CD4-positive, alpha-beta memory T cell (primary cell): Measurements from ENCODE around the gene ZFP69. TPM values are rescaled to one million over a fixed set of nuclear protein-coding genes. Genes with fewer than 3 reads are reported as not detected.

ENCODE experiments used
- CTCF ChIA-PET: fragments of 350-600 bp; sonication (Branson Sonifier 250); formaldehyde crosslinking; loops from one replicate; lab custom pipeline; 2021; ENCODE audit warnings: inconsistent platforms; ENCODE audit not compliant: partially characterized antibody; lab: Charles Lee
- POLR2A ChIA-PET: fragments of 350-600 bp; sonication (Branson Sonifier 250); formaldehyde crosslinking; loops from one replicate; lab custom pipeline; 2021; ENCODE audit not compliant: partially characterized antibody; lab: Charles Lee
- DNase-seq, 5 donors: peaks; one replicate each; pipeline versions ENCODE4 v3.0.0 to v3.0.0-alpha.2; 2020 to 2022; ENCODE audit warnings: mixed read lengths in 1 of 5
- H3K27ac ChIP-seq: one replicate; pipeline ENCODE4 v1.7.0; 2013; ENCODE audit warnings: low read depth, low read length
- H3K27me3 ChIP-seq: 2 replicates; pipeline ENCODE4 v1.7.0; 2013; ENCODE audit warnings: mild to moderate bottlenecking, low read length, moderate library complexity; ENCODE audit not compliant: insufficient read depth
- H3K36me3 ChIP-seq: 2 replicates; pipeline ENCODE4 v1.7.0; 2013; ENCODE audit warnings: mild to moderate bottlenecking, low read length, moderate library complexity; ENCODE audit not compliant: insufficient read depth
- H3K4me1 ChIP-seq: 2 replicates; pipeline ENCODE4 v1.7.0; 2013; ENCODE audit warnings: mild to moderate bottlenecking, low read length, moderate library complexity; ENCODE audit not compliant: insufficient read depth
- H3K4me3 ChIP-seq, 2 donors: one replicate each; pipeline ENCODE4 v1.7.0; 2013; ENCODE audit warnings: low read length in 2 of 2, mild to moderate bottlenecking in 1 of 2
- H3K9me3 ChIP-seq, 2 donors: one replicate each; pipeline ENCODE4 v1.7.0; 2013; ENCODE audit warnings: low read length in 2 of 2, control low read depth in 1 of 2; ENCODE audit not compliant: control insufficient read depth in 1 of 2
- H3K27ac Mint-ChIP-seq, 7 donors: one replicate each; pipeline ENCODE4 v1.8.0; 2020 to 2021; ENCODE audit warnings: mixed read lengths in 7 of 7, mild to moderate bottlenecking in 6 of 7, inconsistent platforms in 3 of 7, moderate library complexity in 3 of 7
- H3K27me3 Mint-ChIP-seq, 2 donors: one replicate each; pipeline ENCODE4 v1.8.0; 2020 to 2021; ENCODE audit warnings: mixed read lengths in 2 of 2
- H3K36me3 Mint-ChIP-seq, 2 donors: one replicate each; pipeline ENCODE4 v1.8.0; 2020 to 2021; ENCODE audit warnings: mixed read lengths in 2 of 2, inconsistent platforms in 1 of 2, mild to moderate bottlenecking in 1 of 2
- H3K4me1 Mint-ChIP-seq, 4 donors: one replicate each; pipeline ENCODE4 v1.8.0; 2020 to 2021; ENCODE audit warnings: mixed read lengths in 4 of 4, mild to moderate bottlenecking in 1 of 4
- H3K4me3 Mint-ChIP-seq, 8 donors: one replicate each; pipeline ENCODE4 v1.8.0; 2020 to 2021; ENCODE audit warnings: mixed read lengths in 8 of 8, mild to moderate bottlenecking in 7 of 8, moderate library complexity in 6 of 8, inconsistent platforms in 3 of 8
- H3K9me3 Mint-ChIP-seq, 8 donors: one replicate each; pipeline ENCODE4 v1.8.0; 2020 to 2021; ENCODE audit warnings: mixed read lengths in 8 of 8, mild to moderate bottlenecking in 5 of 8, inconsistent platforms in 3 of 8, moderate library complexity in 1 of 8
- intact Hi-C: fragments of 100-400 bp; cut with micrococcal nuclease; formaldehyde crosslinking; loops from one replicate; pipeline ENCODE4 v1.15.1; 2023
- polyA plus RNA-seq, 2 donors: library from polyadenylated mRNA; unstranded; fragments of 300-500 nt; fragmentation: Illumina TruSeq; gene quantifications; one replicate each; pipeline ENCODE4 v1.2.3, GENCODE V29; 2021
- total RNA-seq, 2 experiments: library from RNA; stranded (reverse); gene quantifications; one replicate each; pipeline ENCODE4 v1.2.3, GENCODE V29; 2021

Gene ZFP69
- total and polyA plus RNA-seq, 4 experiments from 2014 or later: 3.3 to 6.1 (median 4.0) TPM

DNA sequence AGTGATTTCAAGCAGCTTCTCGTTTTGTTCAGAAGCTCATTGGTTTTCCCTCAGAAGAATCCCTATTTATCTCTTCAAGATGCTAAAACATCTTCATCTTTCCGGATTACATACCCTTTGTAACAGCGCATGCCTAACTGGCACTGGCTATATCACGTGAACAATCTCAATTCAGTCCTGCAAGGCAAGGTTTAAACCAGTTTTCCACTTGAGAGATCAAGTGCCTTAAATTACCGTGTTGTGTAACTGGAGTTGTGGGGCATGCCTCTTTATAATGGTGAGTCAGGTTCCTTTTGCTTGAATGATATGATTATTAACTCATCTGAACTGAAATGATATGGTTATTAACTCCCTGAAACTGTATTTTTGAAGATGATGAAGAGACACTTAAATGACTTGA lies 37.8 kb upstream of the ZFP69 start:
- H3K9me3 Mint-ChIP-seq: peaks cover 0 to 2% (median 0%) of the 10 kb centered on the region in 8 donors
- DNase-seq: no peak
- peaks cover 1 to 4% of the 10 kb centered on the region in 2 donors for H3K36me3 Mint-ChIP-seq
- no peak overlapping the region for H3K27ac ChIP-seq
- no peaks in the 10 kb centered on the region for H3K27me3 ChIP-seq
- no peak overlapping the region for H3K4me3 ChIP-seq
- H3K27ac Mint-ChIP-seq: no peak overlapping the region
- no peaks in the 10 kb centered on the region for H3K9me3 ChIP-seq
- intact Hi-C loops: no loop called here
- no peaks in the 10 kb centered on the region for H3K36me3 ChIP-seq
- H3K27me3 Mint-ChIP-seq: no peaks in the 10 kb centered on the region
- no peak overlapping the region for H3K4me3 Mint-ChIP-seq
- POLR2A ChIA-PET: interaction anchor here (0.6 kb wide), 1 partner anchor 211 kb away, joined by 4 read pairs; no protein-coding TSS in a partner anchor
- H3K4me1 ChIP-seq: no peaks in the 10 kb centered on the region
- peaks cover 0 to 3% (median under 1%) of the 10 kb centered on the region in 4 donors for H3K4me1 Mint-ChIP-seq
- CTCF ChIA-PET: interaction anchor here (0.5 to 6.2 kb wide), 16 partner anchors 14 to 435 kb away, joined by 3 to 49 read pairs (median 6); no protein-coding TSS in a partner anchor

DNA sequence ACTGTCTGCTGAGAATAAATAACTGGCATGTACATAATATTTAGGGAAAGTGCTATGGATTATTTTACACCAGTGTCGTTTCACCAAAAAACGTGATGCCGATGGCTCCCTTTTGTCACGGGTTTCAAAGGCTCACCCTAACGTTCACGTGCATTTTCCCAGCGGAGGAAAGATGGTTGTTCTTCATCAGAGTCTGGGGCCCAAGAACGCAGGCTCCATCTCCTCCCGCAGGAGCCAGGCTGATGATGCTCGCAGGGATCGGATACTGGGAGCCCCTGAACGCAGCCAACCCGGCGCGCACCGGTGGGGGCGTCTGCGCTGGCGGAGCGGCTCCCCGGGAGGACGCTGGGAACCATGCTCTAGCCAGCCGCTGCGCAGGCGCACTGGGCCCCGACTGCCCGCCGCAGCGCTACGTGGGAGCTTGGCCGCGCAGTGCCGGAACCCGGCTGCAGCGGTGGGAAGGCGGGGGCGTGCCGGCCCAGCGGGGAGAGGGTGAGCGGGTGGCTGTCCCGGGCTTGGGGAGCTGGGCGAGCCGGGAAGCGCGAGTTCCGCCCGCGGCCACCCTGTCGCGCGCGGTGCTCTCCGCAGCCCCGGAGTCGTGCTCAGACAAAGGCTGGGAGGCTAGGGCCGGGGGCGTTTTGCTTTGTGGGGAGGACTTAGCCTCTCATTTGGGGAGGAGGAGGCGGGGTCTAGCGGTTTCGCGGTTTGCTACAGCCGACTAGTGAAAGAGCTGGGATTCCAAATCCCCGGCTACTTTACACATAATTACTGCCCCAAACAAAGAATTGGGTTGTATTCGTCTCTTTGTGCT lies 27.2 kb upstream of the ZFP69 start, which contains the start of gene ZFP69B:
Gene ZFP69B, plus strand, starts transcription at position 793 of the 811 bp plus-strand sequence. CDS start 486 bp downstream, outside the sequence.
- Histone ChIP-seq H3K4me3 (peak within 1 kb of the TSS; percentile 75 to 82), H3K9me3 (peaks cover 0 to 10% of the 10 kb centered on the region in 2 donors), H3K36me3 (no peaks in the 10 kb centered on the region), H3K27ac (peak within 1 kb of the TSS; percentile 55), H3K27me3 (no peaks in the 10 kb centered on the region), H3K4me1 (peaks cover 18% of the 10 kb centered on the region)
- DNase-seq: peak; percentile 81 to 86 (median 82)
- no peaks in the 10 kb centered on the region for H3K27me3 Mint-ChIP-seq
- H3K36me3 Mint-ChIP-seq: peaks cover 35 to 40% of the 10 kb centered on the region in 2 donors
- peaks cover 18 to 25% (median 21%) of the 10 kb centered on the region in 4 donors for H3K4me1 Mint-ChIP-seq
- H3K9me3 Mint-ChIP-seq: peaks cover 2 to 51% (median 37%) of the 10 kb centered on the region in 8 donors
- CTCF ChIA-PET: interaction anchor here (0.7 to 2.4 kb wide), 7 partner anchors 10 to 306 kb away, joined by 3 to 7 read pairs (median 6); partner anchors contain the start of gene ZNF684
- H3K4me3 Mint-ChIP-seq: peak within 1 kb of the TSS; percentile 86 to 96 (median 93)
- POLR2A ChIA-PET: interaction anchor here (0.5 to 2.4 kb wide), 11 partner anchors 11 to 410 kb away, joined by 3 to 20 read pairs (median 4); partner anchors contain the start of genes CAP1, EXO5, RLF and ZFP69
- intact Hi-C loops: loop anchor here (1.0 to 5.0 kb wide), 3 partner anchors 58 to 81 kb away; partner anchors contain the start of genes EXO5 and ZNF684
- peak within 1 kb of the TSS; percentile 76 to 95 (median 89) for H3K27ac Mint-ChIP-seq

DNA sequence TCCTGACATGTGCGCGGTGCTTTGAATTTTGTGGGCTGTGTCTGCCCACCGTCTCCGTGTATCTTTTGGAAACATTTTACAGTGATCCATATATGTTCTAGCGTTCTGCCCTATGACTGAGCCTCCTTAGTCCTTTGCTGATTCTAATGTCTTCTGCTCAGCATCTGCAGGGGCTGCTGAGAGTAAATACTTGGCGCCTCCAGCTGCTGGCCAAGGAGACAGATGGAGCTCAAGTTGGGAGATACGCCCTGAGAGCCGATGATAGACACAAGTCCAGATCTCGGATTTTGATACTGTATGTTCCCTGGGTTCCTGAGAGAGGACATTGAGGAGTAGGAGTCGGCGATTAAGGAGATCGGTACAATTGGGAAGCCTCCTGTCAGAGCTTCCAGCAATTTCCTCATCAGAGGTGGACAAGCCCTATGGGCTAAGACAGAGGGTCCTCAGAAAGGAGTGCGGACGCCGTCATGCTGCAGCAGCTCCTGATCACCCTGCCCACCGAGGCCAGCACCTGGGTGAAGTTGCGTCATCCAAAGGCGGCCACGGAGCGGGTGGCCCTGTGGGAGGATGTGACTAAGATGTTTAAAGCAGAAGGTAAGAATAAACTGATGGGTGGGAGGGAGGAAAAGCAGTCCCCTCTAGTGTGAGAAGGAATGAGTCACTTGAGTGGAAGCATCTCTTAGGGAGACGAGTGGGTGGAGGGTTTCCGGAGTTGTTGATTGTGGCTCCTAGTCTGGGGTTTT lies 26.4 kb upstream of the ZFP69 start:
- Histone ChIP-seq H3K36me3 (no peaks in the 10 kb centered on the region), H3K27me3 (no peaks in the 10 kb centered on the region), H3K9me3 (peaks cover 0 to 13% of the 10 kb centered on the region in 2 donors), H3K27ac (peak overlapping the region; percentile 55), H3K4me3 (peak overlapping the region; percentile 69 to 75), H3K4me1 (peaks cover 18% of the 10 kb centered on the region)
- ChIA-PET POLR2A (interaction anchor here (0.7 to 2.4 kb wide), 10 partner anchors 11 to 411 kb away, joined by 3 to 20 read pairs (median 4); partner anchors contain the start of genes CAP1, EXO5, RLF and ZFP69), CTCF (interaction anchor here (0.7 to 2.4 kb wide), 7 partner anchors 11 to 307 kb away, joined by 3 to 7 read pairs (median 6); partner anchors contain the start of gene ZNF684)
- Mint-ChIP-seq H3K9me3 (peaks cover 2 to 54% (median 42%) of the 10 kb centered on the region in 8 donors), H3K36me3 (peaks cover 40 to 43% of the 10 kb centered on the region in 2 donors), H3K27me3 (no peaks in the 10 kb centered on the region), H3K27ac (peak overlapping the region; percentile 76 to 95 (median 89)), H3K4me1 (peaks cover 18 to 25% (median 21%) of the 10 kb centered on the region in 4 donors), H3K4me3 (peak overlapping the region; percentile 86 to 96 (median 93))
- DNase-seq: peak; percentile 44 to 92 (median 49)
- intact Hi-C loops: loop anchor here (1.0 to 5.0 kb wide), 3 partner anchors 58 to 80 kb away; partner anchors contain the start of genes EXO5 and ZNF684

DNA sequence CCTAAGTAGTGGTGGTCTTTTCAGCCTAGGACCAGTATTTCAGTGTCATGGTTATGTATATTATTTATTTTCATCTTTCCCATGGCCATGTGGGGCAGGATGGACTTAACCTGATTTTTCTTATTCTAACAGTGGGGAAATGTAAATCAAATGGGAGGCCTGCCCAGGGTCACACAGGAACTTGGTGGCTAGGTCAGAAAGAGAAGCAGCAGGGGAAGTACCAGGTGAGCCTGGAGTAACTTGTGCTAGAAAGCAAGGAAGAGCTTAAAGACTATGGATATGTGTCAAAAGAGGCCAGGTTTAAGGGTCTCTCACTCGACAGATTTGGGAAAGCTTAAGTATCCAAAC lies 25.9 kb upstream of the ZFP69 start:
- DNase-seq: no peak
- intact Hi-C loops: loop anchor here (2.0 to 5.0 kb wide), 2 partner anchors 64 to 80 kb away; partner anchors contain the start of gene ZNF684
- POLR2A ChIA-PET: interaction anchor here (0.7 to 2.4 kb wide), 3 partner anchors 58 to 411 kb away, joined by 3 to 16 read pairs (median 4); partner anchors contain the start of genes CAP1, EXO5 and ZNF684
- peaks cover 0 to 13% of the 10 kb centered on the region in 2 donors for H3K9me3 ChIP-seq
- H3K36me3 ChIP-seq: no peaks in the 10 kb centered on the region
- Mint-ChIP-seq H3K4me1 (peaks cover 18 to 25% (median 21%) of the 10 kb centered on the region in 4 donors), H3K36me3 (peaks cover 41 to 49% of the 10 kb centered on the region in 2 donors), H3K9me3 (peaks cover 2 to 55% (median 44%) of the 10 kb centered on the region in 8 donors), H3K27me3 (no peaks in the 10 kb centered on the region), H3K27ac (peak overlapping the region; percentile 76 to 95 (median 89)), H3K4me3 (peak overlapping the region; percentile 86 to 96 (median 93))
- peaks cover 18% of the 10 kb centered on the region for H3K4me1 ChIP-seq
- peak overlapping the region; percentile 28 for H3K27ac ChIP-seq
- H3K27me3 ChIP-seq: no peaks in the 10 kb centered on the region
- CTCF ChIA-PET: interaction anchor here (0.6 to 2.4 kb wide), 4 partner anchors 11 to 307 kb away, joined by 3 to 7 read pairs (median 4); no protein-coding TSS in a partner anchor
- H3K4me3 ChIP-seq: peak overlapping the region; percentile 69 to 75

DNA sequence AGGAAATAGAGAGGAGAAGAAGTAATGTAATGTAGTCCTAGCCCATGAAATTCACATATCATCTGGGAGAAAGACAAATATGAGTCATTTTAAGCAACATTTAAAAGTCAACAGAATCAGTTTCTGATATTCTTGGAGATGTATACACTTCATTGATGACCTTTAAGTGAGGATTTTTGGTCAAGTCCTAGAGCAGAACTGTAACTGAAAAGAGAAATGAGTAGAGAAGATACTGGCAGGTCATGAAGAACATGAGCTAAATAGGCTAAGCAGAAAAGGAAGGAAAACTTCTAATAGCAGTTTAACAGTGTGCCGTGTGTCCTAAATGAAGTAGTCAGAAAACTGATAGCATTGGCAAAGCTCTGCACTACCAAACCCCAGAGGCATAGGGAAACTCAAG lies 22.2 kb upstream of the ZFP69 start:
- intact Hi-C loops: loop anchor here (5.0 kb wide), 1 partner anchor 68 kb away; no protein-coding TSS in a partner anchor

DNA sequence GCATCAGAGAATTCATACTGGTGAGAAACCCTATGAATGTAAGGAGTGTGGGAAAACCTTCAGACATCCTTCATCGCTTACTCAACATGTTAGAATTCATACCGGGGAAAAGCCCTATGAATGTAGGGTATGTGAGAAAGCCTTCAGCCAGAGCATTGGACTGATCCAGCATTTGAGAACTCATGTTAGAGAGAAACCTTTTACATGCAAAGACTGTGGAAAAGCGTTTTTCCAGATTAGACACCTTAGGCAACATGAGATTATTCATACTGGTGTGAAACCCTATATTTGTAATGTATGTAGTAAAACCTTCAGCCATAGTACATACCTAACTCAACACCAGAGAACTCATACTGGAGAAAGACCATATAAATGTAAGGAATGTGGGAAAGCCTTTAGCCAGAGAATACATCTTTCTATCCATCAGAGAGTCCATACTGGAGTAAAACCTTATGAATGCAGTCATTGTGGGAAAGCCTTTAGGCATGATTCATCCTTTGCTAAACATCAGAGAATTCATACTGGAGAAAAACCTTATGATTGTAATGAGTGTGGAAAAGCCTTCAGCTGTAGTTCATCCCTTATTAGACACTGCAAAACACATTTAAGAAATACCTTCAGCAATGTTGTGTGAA lies 14.0 kb upstream of the ZFP69 start:
- Mint-ChIP-seq H3K9me3 (peaks cover 0 to 98% (median 87%) of the 10 kb centered on the region in 8 donors), H3K27ac (no peak overlapping the region), H3K4me3 (no peak overlapping the region), H3K27me3 (no peaks in the 10 kb centered on the region), H3K4me1 (no peaks in the 10 kb centered on the region), H3K36me3 (peaks cover 56 to 64% of the 10 kb centered on the region in 2 donors)
- H3K36me3 ChIP-seq: peaks cover 3% of the 10 kb centered on the region
- intact Hi-C loops: no loop called here
- no peak overlapping the region for H3K4me3 ChIP-seq
- H3K9me3 ChIP-seq: peaks cover 6 to 74% of the 10 kb centered on the region in 2 donors
- ChIA-PET CTCF (no interaction called here), POLR2A (interaction anchor here (0.8 kb wide), 1 partner anchor 68 kb away, joined by 3 read pairs; the partner anchor contains the start of gene ZNF684)
- no peak overlapping the region for H3K27ac ChIP-seq
- H3K27me3 ChIP-seq: no peaks in the 10 kb centered on the region
- no peaks in the 10 kb centered on the region for H3K4me1 ChIP-seq
- DNase-seq: no peak

More for the DNA sequence above, 22.2 kb upstream of the ZFP69 start:
- H3K9me3 ChIP-seq: peaks cover 0 to 42% of the 10 kb centered on the region in 2 donors
- ChIA-PET CTCF (interaction anchor here (1.3 kb wide), 1 partner anchor 16 kb away, joined by 5 read pairs; no protein-coding TSS in a partner anchor), POLR2A (no interaction called here)
- Mint-ChIP-seq H3K4me1 (peaks cover 13 to 16% (median 15%) of the 10 kb centered on the region in 4 donors), H3K4me3 (no peak overlapping the region), H3K27me3 (no peaks in the 10 kb centered on the region), H3K27ac (no peak overlapping the region), H3K36me3 (peaks cover 77 to 79% of the 10 kb centered on the region in 2 donors), H3K9me3 (peaks cover 2 to 88% (median 79%) of the 10 kb centered on the region in 8 donors)
- no peak overlapping the region for H3K27ac ChIP-seq
- DNase-seq: no peak
- H3K4me3 ChIP-seq: no peak overlapping the region
- peaks cover 11% of the 10 kb centered on the region for H3K4me1 ChIP-seq
- H3K27me3 ChIP-seq: no peaks in the 10 kb centered on the region
- peaks cover 3% of the 10 kb centered on the region for H3K36me3 ChIP-seq
